ENCODE measurements around the gene KIF13A.
"Not testable (repeated sequence)": the region's sequence is repeated elsewhere in the genome, so short reads cannot be mapped to it uniquely, and the experiment has no call there.

GRCh38 chr6:18010540-18010939 lies 23.1 kb upstream of the KIF13A start:
- not testable (repeated sequence) for TF ChIP-seq CTCF (IDR thresholded peaks at IDR 0.05; ENCODE audit: insufficient read depth, low read depth, low read length); EZH2 (IDR thresholded peaks at IDR 0.05; ENCODE audit: insufficient read depth, low read length)
